Epithelial cell of esophagus (primary cell): ENCODE data around the gene ANKRD63.

Source experiments
- DNase-seq: peaks from one replicate; pipeline ENCODE4 v3.0.0; 2010; ENCODE audit warnings: low read depth
- H3K4me3 ChIP-seq: 2 replicates; pipeline ENCODE4 v1.5.1; 2011; ENCODE audit warnings: mild to moderate bottlenecking, low read length, control low read depth
- TF ChIP-seq, protein P1 (sequence below): IDR thresholded peaks from 2 replicates; pipeline ENCODE4 v1.5.1; 2011; ENCODE audit warnings: low read depth, mild to moderate bottlenecking, low read length, control low read depth, inconsistent platforms; ENCODE audit not compliant: insufficient read depth; ENCODE audit errors: missing control alignments

Gene ANKRD63

DNA sequence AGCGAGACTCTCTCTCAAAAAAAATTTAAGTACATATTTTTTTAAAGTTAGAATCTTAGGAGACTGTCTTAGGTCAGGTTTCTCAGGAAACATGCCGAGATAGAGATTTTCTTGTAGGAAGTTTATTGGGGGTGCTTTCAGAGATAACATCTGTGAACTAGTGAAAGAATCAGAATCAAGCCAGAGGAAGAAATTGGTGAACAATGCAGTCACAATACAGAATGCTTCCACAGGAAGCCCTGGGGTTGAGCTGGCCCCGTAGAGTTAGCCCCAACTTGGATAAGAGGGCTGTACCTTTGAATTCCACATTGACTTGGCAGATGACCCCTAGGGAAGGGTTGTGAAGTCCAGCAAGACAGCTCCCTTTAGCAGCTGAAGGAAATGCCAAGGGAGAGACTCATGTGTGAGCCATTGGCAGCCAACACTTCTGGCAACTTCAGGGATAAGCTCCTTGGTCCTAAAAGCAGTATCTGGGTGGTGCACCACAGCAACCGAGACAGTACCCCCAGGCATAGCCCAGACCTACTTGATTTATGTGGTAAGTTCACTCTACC is 31.9 kb upstream of the ANKRD63 start:
- no peak overlapping the region for H3K4me3 ChIP-seq
- DNase-seq: peak; percentile 58
- TF ChIP-seq, protein P1, sequence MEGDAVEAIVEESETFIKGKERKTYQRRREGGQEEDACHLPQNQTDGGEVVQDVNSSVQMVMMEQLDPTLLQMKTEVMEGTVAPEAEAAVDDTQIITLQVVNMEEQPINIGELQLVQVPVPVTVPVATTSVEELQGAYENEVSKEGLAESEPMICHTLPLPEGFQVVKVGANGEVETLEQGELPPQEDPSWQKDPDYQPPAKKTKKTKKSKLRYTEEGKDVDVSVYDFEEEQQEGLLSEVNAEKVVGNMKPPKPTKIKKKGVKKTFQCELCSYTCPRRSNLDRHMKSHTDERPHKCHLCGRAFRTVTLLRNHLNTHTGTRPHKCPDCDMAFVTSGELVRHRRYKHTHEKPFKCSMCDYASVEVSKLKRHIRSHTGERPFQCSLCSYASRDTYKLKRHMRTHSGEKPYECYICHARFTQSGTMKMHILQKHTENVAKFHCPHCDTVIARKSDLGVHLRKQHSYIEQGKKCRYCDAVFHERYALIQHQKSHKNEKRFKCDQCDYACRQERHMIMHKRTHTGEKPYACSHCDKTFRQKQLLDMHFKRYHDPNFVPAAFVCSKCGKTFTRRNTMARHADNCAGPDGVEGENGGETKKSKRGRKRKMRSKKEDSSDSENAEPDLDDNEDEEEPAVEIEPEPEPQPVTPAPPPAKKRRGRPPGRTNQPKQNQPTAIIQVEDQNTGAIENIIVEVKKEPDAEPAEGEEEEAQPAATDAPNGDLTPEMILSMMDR: no peak

DNA sequence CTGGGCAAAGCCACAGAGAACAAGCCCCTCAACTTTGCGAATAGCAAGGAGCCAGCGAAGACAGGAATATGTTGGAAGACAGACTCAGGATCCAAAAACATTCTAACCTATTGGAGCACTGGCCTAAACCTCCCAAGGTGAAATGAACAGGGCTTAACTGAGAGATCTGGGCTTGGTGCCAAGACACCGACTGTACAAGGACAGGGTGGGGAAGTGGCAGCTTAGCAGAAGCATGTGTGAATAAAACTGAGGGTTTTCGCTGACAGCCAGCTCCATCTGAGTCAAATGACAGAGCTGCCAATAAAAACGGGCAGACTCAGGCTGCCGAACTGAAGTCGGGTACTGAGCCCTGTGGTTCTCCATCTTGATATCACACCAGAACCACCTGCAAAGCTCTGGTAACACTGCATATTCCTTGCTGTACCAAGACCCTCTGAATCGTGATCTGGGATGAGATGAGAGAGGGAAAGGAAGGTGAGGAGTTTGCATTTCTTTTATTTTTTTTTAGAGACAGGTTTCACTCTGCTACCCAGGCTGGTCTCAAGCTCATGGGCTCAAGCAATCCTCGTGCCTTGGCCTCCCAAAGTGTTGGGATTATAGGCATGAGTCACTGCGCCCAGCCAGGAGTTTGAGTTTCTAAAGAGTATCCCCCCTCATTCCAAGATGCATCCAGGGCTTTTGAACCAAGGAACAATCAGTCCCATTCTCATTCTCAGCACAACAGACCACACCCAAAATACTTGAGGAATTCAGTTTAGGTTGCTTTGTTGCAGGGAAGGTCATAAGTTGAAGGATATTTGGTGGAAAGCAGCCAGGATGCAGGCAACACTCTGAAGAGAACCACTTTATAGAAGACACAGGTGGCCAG is 30.9 kb upstream of the ANKRD63 start:
- peak; percentile 87 for DNase-seq
- no peak overlapping the region for H3K4me3 ChIP-seq
- TF ChIP-seq, protein P1: no peak

DNA sequence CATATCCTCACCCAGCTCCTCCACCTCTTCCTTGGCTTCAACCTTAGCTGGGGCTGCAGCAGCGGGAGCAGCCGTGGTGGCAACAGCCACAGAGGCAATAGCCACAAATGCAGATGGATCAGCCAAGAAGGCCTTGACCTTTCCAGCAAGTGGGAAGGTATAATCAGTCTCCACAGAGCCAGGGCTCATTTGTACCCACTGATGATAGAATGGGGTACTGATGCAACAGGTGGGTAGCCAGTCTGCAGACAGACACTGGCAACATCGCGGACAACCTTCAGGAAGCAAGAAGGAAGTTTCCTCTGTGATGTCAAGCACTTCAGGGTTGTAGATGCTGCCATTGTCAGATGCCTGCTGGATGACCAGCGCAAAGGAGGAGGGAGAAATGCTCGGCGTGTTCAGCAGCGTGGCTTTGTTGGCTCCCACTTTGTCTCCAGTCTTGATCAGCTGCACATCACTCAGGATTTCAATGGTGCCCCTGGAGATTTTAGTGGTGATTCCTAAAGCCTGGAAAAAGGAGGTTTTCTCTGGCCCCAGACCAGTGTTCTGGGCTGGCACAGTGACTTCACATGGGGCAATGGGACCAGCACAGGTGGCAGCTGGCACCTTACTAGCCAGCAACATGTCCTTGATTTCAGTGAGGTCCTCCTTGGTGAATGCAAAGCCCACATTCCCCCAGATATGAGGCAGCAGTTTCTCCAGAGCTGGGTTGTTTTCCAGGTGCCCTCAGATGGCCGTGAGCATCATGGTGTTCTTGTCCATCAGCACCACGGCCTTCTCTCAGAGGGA is 29.7 kb upstream of the ANKRD63 start:
- H3K4me3 ChIP-seq: no peak overlapping the region
- TF ChIP-seq, protein P1: no peak
- DNase-seq: no peak

DNA sequence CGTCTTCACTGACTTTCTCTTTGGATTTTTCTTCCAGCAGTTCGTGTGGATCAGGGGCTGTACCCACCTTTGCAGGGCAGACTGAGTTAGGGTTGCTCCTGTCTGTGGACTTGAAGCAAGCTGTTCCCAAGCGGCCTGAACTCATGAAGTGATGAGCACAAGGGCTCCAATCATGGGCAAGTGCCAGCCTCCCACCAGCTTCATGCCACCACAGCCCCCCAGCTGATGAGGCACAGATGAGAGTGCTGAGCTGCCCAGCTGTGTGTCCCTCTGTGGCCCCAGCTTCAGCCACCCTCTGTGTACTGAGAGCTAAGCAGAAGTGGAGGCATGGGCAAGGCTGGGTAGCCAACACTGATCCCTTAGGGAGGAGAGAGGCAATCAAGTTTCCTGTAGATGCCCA is 28.1 kb upstream of the ANKRD63 start:
- DNase-seq: no peak
- no peak overlapping the region for H3K4me3 ChIP-seq
- TF ChIP-seq, protein P1: no peak

DNA sequence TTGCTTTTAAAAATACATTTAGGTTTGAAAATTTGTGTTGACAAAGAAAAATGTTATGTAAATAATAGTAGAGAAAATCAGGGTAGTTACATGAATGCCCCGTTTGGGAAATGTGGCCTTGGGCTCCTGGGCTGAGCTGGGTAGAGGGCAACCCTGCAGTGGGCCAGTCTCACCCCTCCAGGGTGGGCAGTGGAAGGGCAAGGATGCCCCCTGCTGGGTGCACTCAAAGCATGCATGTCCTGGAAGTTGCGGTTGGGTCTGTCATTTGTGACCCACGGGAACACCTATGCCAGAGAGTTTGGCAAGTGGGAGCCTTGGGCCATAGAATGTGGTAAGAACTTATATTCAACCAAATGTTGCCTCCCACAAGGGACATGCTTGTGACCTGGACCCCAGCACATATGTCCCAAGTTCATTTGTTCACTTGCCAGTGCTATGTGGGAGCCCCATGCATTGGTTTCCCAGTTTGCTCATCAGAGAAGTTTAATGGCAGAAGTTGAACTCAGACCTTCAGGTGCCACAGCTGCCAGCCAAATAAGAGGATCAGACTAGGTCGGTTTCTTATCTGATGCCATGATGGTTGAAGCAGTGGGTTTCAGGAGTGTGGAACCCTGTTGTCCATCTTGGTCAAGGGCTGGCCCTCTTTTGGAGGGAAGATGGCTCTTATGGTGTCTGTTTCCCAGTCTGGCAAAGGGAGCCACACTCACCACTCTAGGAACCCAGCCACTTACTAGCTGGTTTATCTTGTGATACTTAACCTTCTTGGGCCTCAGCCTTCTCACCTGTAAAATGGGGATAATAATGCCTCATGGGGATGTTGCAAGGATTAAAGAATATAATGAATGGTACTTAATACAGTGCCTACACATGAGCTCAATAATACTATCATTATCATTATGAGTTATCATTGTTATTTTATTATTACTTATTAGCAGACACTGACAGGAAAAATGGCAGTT is 27.4 kb upstream of the ANKRD63 start:
- DNase-seq: peak; percentile 44
- TF ChIP-seq, protein P1: peak; percentile 57
- H3K4me3 ChIP-seq: no peak overlapping the region

DNA sequence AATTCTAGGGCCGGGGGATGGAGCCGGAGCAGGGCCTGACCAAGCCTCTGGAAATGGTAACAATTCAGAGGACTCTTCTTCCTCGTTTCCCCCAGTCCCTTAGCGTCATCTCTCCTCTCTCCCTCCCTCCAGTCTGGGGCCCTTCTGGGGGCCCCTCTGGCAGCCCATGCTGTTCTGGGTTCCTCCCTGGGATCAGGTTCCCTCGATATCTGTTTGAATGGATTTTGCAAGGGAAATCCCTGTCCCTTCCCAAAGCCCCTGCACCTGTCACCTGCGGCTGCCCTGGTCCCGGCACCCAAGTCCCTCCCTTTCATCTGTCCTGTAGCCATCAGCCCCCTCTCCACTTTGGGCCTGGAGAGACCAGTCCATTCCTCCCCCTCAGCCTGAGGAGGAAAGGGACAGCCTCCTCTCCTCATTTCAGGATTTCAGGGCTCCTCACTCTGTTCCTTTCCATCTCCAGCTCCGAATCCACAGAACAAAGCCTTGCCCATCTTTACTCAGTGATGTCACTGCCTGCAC is 26.5 kb upstream of the ANKRD63 start:
- H3K4me3 ChIP-seq: no peak overlapping the region
- DNase-seq: no peak
- TF ChIP-seq, protein P1: no peak
